Bone marrow (tissue), 2 donors: ENCODE data around the gene CTNNA3.
A peak's percentile ranks its signal among the peaks of the same experiment; 100 is the strongest.

ENCODE experiments used
- DNase-seq, 2 donors: peaks; one replicate each; lab custom pipeline; 2025; lab: John Stamatoyannopoulos, UW

CTNNA3 gene

DNA sequence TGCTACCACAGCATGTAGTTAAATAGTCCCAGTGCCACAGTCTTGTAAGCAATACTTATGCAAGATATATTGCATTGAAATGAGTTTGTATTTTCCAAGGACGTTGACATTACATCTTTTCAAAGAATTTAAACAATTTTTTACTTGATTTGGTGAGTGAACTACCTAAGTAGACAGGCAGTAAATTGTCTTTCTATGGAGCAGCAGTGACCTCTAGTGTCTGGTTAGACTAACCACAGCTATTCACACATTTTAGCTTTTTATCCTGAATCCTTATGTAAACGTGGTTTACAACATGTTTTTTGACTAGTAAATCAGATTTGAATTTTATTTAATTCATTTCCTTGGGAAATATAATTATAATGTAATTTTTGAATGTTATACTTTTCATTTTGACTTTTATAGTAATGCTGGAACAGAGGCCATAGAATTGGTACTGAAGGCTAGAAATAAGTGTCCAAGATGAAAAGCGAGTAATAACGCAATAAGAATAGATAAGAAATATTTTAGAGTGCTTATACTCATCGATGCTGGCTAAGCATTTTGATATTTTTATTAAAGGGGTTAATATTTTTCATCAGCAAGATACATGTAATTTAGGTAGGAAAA lies 764.6 kb downstream of the CTNNA3 start:
- DNase-seq: peak in 1 of 2 donors; percentile 8

DNA sequence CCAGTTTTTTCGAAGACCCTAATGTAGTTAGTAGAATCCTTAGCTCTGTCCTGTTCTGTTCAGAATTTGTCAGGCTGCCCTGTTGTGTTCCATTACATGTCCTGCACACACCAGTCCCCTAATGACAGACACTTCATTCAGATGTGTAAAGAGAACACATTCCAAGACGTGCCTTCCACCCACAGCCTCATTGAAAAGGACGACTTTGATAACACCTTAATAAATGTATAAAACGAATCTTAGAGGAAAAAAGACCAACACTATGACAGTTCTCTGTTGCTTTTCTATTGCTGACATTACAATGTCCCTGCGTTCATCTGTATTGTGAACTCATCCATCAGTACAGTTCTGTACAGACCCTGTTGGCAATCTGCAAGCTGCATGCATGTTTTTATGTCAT lies 766.6 kb downstream of the CTNNA3 start:
- DNase-seq: no peak

GRCh38 chr10:66928776-66929175 lies 767.2 kb downstream of the CTNNA3 start:
- DNase-seq: no peak

DNA sequence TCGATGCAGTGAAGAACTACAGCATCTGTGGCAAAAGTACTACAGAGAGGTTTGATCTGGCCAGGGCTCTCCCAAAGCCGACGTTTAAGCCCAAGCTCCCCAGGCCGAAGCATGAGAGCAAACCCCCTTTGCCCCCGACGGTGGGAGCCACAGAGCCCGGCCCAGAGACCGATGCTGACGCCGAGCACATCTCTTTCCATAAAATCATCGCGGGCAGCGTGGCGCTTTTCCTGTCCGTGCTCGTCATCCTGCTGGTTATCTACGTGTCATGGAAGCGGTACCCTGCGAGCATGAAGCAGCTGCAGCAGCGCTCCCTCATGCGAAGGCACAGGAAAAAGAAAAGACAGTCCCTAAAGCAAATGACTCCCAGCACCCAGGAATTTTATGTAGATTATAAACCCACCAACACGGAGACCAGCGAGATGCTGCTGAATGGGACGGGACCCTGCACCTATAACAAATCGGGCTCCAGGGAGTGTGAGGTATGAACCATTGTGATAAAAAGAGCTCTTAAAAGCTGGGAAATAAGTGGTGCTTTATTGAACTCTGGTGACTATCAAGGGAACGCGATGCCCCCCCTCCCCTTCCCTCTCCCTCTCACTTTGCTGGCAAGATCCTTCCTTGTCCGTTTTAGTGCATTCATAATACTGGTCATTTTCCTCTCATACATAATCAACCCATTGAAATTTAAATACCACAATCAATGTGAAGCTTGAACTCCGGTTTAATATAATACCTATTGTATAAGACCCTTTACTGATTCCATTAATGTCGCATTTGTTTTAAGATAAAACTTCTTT lies 767.8 kb downstream of the CTNNA3 start:
- no peak for DNase-seq

DNA sequence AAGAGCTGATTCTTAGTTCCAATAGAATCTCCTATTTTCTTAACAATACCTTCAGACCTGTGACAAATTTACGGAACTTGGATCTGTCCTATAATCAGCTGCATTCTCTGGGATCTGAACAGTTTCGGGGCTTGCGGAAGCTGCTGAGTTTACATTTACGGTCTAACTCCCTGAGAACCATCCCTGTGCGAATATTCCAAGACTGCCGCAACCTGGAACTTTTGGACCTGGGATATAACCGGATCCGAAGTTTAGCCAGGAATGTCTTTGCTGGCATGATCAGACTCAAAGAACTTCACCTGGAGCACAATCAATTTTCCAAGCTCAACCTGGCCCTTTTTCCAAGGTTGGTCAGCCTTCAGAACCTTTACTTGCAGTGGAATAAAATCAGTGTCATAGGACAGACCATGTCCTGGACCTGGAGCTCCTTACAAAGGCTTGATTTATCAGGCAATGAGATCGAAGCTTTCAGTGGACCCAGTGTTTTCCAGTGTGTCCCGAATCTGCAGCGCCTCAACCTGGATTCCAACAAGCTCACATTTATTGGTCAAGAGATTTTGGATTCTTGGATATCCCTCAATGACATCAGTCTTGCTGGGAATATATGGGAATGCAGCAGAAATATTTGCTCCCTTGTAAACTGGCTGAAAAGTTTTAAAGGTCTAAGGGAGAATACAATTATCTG lies 768.6 kb downstream of the CTNNA3 start:
- DNase-seq: no peak

GRCh38 chr10:66926841-66927240 lies 769.2 kb downstream of the CTNNA3 start:
- no peak for DNase-seq

DNA sequence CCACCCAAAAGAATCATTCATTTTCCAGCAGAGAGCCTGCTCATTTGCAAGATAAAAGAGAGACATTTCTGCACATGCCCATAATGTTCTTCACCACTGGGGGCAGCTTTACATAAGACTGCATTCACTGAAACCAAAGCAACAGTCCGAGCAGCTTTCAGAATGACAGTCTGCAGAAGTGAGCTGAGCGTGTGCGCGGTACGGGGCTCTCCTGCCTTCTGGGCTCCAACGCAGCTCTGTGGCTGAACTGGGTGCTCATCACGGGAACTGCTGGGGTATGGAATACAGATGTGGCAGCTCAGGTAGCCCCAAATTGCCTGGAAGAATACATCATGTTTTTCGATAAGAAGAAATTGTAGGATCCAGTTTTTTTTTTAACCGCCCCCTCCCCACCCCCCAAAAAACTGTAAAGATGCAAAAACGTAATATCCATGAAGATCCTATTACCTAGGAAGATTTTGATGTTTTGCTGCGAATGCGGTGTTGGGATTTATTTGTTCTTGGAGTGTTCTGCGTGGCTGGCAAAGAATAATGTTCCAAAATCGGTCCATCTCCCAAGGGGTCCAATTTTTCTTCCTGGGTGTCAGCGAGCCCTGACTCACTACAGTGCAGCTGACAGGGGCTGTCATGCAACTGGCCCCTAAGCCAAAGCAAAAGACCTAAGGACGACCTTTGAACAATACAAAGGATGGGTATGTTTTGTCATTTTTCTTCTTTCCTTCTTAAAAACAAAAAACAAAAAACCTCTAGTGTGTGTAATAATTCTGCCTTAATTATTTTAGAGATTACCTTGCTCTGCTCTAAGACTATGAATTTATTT lies 769.9 kb downstream of the CTNNA3 start, which contains the start of gene LRRTM3:
LRRTM3 (plus strand) TSS at position 141 of the 820 bp plus-strand sequence.
- DNase-seq: peak in 1 of 2 donors; percentile 30

GRCh38 chr10:66925373-66925772 lies 770.6 kb downstream of the CTNNA3 start:
- no peak for DNase-seq

GRCh38 chr10:66924674-66925345 lies 771.2 kb downstream of the CTNNA3 start:
- DNase-seq: no peak

GRCh38 chr10:66919248-66919647 lies 776.7 kb downstream of the CTNNA3 start:
- no peak for DNase-seq

DNA sequence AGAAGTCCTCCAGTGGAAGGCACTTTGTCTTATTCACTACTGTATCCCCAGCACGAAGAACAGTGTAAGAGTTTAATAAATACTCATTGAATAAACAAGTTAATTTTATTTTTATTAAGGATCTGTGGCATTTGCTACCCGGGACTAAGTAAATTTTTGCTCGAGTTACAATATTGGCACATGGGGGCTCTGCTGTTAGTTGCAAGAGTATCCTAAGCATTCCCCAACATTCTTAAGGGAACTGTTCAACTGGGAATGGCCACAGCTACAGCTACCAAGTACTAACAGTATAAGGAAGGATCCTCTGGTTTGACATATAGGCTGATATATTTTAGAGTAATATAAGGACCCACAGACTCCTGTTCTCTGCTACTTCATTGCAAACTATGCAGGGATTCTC lies 778.9 kb downstream of the CTNNA3 start:
- DNase-seq: no peak

GRCh38 chr10:66916030-66916429 lies 780.0 kb downstream of the CTNNA3 start:
- DNase-seq: no peak

GRCh38 chr10:66910671-66911070 lies 785.3 kb downstream of the CTNNA3 start:
- DNase-seq: no peak

DNA sequence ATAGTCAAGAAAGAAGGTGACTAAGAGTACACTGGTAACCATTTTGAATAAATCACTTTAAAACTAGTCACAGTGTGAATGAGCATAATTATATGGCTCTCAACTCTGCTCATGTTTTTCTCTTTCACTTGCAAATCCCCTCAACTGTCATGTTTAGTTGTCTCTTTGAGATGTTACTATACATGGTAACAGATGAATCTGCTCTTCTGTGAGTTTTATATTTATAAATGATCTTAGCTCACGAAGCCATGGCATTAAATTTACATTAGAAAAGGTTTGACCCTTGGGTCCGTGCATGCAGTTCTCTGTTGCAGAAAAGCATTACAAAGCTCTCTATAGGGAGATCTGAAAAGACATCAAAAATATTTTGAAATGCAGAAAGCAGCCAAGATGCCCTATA lies 803.1 kb downstream of the CTNNA3 start:
- no peak for DNase-seq

DNA sequence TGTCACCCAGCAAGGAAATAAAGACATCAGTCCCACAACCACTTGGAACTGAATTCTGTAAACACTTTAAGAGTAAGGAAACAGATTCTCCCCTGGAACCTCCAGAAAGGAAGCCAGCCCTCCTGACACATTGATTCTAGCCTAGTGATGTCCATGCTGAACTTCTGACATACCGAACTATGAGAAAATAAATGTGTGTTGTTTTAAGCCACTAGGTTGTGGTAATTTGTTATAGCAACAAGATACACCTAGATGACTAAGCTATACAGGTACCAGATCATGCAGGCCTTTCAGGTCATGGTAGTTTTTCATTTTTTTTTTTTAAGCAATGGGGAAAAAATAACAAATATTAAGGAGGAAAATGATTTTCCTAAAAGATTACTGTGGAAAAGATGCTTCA lies 807.8 kb downstream of the CTNNA3 start:
- DNase-seq: no peak

DNA sequence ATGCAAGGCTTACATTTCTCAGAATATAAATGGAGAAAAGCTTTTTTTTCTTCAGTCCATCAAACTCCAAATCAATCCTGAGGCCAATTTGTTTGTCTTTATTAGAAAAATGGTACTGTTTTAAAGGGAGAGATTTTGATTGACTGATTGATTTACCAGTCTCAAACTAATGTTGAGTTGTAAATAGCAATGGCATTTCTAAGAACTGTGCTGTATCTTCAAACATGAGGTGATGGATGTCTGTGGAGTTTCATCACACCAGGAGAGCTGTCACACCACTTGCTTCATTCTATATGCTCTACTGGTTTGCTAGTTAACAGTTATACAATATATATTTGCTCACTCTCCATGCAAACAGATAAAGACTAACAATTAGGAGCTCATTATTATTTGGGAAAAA lies 809.1 kb downstream of the CTNNA3 start:
- DNase-seq: no peak

GRCh38 chr10:66882271-66882670 lies 813.7 kb downstream of the CTNNA3 start:
- DNase-seq: no peak

- DNase-seq: no peak
Observed at GRCh38 chr10:66881814-66882213, 814.2 kb downstream of the CTNNA3 start.

GRCh38 chr10:66880826-66881225 lies 815.2 kb downstream of the CTNNA3 start:
- no peak for DNase-seq

GRCh38 chr10:66880292-66880691 lies 815.7 kb downstream of the CTNNA3 start:
- DNase-seq: no peak

DNA sequence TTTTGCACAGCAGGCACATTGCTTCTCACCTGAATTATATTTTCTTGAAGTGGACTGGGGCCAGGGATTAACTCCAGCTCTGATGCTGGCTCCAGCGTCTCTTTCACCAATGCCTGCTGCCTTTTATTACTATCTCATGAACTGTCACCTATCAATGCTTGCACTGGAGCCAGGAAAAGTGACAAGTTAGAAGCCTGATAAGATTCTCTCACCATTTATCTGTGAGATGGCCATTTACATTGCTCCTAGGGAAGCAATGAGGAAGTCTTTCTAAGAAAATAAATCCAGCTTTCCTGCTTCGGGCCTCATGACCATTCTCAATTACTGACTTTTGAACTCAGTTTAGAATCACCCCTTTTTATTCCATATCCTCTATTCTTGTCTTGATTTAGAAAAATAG lies 818.6 kb downstream of the CTNNA3 start:
- no peak for DNase-seq

DNA sequence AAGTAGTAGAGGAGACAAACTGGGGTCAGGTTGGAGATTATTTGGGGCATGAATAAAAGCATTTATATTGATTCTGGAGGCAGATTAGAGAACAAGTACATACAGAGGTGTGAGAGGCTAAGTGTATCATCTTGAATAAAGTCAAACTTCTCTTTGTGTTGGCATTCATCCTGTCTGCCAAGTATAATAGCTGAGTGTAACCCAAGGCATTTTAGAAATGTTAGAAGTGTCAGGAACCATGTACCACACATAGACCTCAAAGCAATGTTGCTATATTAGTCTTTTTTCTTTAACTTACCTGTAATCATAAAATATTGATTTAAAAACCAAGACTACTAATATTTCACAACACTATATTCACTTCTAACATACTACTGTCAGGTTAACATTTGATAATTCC lies 826.4 kb downstream of the CTNNA3 start:
- DNase-seq: no peak
